ENCODE results near the gene ZBTB5. TPM values are rescaled to one million over a fixed set of nuclear protein-coding genes. Genes with fewer than 3 reads are reported as not detected.
"Not testable (repeated sequence)": the region's sequence is repeated elsewhere in the genome, so short reads cannot be mapped to it uniquely, and the experiment has no call there.

ZBTB5 gene
- total RNA-seq, 1 donor from 2014 or later, result 8.9 TPM

DNA sequence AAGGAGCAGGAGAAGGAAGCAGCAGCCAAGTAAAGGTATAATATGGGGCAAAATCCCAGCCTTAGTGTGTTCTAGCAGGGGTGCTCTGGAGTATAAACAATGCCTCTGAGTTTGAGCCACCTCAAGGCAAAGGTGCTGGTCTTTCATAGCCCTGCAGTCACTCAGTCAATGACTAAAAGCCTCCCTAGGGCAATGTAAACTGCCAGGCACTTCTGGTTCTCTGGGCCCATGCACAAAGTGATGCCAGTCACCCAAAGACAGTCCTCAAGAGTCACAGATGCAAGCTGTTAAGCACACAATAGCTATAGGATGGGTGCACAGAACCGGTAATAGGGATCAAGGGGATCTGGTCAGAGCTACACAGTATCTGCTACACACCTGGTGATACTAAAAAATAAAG, 12.6 kb downstream of the ZBTB5 start:
- no peak for DNase-seq (ENCODE audit: low read depth in 2 of 2)

DNA sequence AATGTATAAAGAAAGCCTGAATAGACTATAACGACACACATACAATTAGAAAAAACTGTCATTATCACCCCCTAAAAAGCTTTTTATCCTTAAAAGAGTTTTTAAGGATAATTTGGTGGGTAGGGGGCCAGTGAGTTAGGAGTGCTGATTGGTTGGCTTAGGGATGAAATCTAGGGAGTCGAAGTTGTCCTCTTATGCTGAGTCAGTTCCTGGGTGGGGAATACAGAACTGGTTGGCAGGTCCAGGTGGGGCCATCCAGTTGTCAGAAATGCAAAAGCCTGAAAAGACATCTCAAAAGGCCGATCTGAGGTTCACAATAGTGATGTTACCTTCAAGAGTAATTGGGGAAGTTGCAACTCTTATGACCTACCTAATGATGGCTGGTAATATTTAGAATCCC, 13.6 kb downstream of the ZBTB5 start:
- no peak for DNase-seq (ENCODE audit: low read depth in 2 of 2)

DNA sequence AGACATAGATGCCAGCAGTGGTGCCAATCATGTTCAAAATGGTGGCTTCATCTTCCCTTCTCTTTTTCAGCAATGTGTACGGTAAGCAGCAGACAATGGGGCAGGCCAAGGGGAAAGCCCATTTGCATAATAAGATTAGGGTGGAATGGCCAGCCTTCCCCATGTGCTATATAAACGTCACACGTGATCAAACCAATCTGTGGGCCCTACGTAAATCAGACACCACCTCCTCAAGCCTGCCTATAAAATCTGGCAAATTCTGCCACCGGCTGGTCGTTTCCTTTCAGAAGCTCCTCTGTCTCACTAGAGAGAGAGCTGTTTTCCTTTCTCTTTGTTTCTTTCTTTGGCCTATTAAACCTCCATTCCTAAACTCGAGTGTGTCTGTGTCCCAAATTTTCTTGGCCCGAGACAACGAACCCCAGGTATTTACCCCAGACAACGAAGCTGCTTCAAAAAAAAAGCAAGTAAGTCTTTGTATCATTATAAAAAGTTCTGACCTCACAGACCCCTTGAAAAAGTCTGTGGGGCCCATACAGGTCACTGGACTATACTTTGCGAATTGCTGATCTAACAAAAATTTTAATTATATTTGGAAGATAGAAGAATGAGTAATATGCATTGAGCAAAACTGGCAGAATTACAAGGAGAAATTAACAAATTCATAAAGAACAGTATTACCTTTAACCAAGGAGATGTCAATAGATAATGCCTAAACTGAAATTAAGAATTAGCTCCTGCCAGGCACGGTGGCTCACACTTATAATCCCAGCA, 15.2 kb downstream of the ZBTB5 start:
- DNase-seq (ENCODE audit: low read depth in 2 of 2), result no peak

DNA sequence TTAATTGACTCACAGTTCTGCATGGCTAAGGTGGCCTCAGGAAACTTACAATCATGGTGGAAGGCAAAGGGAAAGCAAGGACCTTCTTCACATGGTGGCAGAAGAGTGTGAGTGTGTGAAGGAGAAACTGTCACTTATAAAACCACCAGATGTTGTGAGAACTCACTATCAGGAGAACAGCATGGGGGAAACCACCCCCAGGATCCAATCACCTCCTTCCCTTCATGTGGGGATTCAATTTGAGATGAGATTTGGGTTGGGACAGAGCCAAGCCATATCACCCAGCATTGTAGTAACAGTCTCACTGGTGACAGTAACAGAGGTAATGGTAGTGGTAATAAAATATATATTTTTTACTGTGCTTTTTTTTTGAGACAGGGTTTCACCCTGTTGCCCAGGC, 18.1 kb downstream of the ZBTB5 start:
- no peak for DNase-seq (ENCODE audit: low read depth in 2 of 2)

DNA sequence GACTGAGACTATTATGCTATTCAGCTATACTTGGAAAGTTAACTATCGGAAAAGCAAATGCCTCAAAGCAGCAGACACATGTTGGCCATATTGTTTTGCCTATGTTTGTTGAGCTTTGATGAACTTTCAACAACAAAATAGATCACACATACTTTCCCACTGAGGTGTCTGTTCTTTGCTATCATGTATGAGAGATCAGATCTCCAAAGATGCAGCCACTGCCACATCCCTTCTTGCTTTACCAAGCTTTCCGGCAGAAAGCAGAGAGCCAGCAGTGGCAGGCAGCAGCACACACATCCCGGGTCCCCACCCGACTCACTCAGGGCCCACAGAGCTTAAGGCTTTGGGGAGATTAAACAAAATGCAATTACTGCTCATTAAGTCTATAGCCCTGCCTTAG, 18.8 kb downstream of the ZBTB5 start:
- DNase-seq (ENCODE audit: low read depth in 2 of 2), result no peak

DNA sequence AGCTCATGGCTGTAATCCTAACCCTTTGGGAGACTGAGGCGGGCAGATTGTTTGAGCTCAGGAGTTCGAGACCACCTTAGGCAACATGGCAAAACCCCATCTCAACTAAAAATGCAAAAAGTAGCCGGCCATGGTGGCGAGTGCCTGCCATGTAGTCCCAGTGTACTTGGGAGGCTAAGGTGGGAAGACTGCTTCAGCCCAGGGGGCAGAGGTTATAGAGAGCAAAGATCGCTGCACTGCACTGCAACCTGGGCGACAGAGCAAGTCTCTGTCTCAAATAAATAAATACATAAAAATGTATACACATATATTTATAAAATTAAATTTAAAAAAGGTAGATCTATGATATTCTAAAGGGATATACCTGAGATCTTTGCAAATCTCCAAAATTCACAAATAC, 19.4 kb downstream of the ZBTB5 start:
- DNase-seq (ENCODE audit: low read depth in 2 of 2), result no peak

DNA sequence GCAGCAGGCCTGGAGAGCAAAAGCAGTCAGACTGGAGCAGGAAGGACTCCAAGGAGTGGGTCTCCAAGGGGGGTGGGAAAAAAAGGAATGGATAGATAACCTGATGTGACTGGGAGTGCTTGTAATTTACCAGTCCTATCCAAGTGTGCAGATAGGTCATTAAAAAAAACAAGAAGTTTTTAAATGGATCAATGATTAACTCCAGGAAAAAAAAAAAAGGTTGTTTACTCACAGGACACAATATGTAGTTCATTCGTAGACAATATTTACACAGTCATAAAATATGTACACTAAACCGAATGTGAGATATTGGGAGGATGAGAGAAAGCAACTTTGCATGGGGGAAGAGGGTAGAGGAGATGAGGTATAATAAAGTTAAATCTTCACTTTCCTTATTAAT, 20.4 kb downstream of the ZBTB5 start:
- no peak for DNase-seq (ENCODE audit: low read depth in 2 of 2)

DNA sequence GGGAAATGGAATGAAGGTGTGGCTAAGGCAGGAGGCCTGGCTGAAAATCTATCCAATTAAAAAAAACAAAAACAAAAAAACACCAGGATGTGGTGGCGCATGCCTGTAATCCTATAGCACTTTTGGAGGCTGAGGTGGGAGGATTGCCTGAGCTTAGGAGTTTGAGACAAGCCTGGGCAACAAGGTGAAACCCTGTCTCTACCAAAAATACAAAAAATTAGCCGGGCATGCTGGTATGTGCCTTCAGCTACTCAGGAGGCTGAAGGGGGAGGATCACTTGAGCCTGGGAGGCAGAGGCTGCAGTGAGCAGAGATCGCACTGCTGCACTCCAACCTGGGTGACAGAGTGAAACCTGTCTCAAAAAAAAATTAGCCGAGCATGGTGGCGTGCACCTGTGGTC, 21.7 kb downstream of the ZBTB5 start:
- DNase-seq (ENCODE audit: low read depth in 2 of 2), result no peak

DNA sequence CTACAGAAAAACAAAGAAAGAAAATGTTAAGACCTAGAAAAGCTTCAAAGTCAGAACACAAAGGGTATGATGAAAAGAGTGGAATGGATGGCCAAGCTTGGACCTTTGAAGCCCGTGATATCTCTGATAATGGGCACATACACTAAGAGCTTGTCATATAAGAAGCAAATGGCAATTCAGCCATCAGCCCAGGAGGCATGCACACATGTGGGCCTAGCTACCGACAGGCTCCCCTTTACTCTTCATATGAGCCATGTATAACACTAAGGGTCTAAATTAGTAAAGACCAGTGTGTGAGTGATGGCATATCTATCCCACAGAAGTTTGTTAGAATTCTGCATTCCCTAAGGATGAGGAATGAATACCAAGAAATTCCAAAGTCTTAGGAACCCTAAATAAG, 22.7 kb downstream of the ZBTB5 start:
- DNase-seq (ENCODE audit: low read depth in 2 of 2), result no peak

DNA sequence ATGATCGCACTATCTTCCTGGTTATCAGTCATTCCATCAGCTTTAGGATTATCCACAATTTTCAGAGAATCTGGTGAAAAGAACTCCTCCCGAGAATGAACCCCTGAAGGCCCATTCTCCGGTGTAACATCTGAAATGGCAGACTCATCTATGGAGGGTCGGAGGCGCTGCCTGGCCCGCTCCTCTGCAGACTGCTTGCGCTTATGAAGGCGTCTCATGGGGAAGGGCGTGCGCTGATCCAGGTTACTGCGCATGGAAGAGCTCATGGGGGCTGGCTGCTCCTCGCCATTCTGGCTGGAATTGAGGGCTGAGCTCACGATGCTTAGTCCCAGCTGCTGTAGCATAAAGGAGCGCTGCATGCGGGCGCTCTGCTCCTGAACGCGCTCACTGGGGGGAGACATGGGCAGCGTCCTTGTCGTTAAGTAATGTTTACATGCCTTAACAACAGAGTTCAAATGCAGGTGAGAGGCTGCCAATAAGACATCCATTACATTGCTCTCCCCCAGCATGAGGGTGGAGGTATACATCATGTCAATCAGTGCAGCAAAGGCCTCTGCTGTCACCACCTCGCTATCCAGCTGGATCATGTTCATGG, 23.4 kb downstream of the ZBTB5 start:
- no peak for DNase-seq (ENCODE audit: low read depth in 2 of 2)

DNA sequence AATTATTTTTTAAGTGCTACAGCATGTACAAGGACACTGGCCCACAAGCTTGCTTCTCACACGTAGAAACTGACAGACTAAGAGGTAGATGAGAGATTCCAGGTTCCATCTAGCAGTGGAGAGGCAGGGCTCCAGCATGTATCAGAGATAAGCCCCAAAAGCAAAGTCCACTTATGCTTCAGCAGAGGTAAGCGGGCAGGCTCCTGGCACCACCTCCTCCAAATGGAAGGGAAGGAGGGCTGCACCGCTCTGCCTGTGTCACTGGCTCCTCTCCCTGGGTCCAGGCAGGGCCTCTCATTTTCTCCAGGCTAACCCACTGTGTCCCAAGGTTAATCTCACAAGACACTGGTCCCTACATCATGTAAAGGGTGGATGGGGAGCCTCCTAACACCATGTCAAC, 26.9 kb downstream of the ZBTB5 start:
- no peak for DNase-seq (ENCODE audit: low read depth in 2 of 2)

DNA sequence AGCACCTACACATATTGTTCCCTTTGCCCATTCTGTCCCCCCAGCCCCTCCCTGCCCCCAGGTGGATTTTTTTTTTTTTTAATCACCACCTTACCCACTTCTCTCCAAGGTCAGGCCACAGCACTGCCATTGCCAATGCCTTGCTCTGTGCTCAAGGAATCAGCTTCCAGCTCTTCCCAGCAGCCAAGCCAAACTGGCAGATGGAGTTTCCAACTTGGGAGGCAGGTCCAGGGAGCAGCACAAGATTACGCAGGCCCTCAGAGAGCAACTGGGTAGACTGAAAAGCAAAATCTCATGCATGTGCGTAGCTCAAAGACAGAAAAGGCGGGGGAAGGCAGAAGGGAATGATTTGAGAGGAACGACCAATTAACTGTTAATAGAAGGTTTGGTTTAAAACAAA, 27.6 kb downstream of the ZBTB5 start:
- DNase-seq (ENCODE audit: low read depth in 2 of 2), result no peak

DNA sequence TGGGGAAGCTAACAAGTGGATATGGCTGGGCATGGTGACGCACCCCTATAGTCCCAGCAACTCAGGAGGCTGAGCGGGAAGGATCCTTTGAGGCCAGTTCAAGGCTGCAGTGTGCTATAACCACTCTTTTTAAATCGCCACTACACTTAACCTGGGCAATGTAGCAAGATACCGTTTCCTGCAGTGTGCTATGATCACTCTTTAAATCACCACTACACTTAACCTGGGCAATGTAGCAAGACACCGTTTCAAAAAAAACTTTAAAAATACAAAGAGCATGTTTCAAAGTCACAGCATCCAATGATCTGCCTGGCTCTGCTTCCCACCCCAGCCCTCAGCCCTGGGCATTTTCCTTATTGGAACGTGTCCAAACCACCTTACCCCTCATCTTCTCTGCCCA, 28.2 kb downstream of the ZBTB5 start:
- DNase-seq (ENCODE audit: low read depth in 2 of 2), result no peak

DNA sequence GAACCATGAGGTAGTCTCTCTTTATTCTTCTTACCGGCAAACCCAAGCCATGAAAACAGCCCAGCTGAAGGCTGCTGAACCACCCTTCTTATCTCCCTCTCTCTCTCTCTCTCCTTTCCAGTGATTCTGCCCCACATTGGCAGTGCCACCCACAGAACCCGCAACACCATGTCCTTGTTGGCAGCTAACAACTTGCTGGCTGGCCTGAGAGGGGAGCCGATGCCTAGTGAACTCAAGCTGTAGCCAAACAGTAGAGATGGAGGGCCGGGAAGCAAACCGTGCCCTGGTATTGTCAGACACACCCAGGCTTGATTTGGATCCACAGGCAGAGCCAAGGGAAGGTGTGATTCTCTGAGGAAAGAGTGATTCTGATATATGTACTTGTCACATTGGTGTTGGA, 28.7 kb downstream of the ZBTB5 start:
- no peak for DNase-seq (ENCODE audit: low read depth in 2 of 2)

DNA sequence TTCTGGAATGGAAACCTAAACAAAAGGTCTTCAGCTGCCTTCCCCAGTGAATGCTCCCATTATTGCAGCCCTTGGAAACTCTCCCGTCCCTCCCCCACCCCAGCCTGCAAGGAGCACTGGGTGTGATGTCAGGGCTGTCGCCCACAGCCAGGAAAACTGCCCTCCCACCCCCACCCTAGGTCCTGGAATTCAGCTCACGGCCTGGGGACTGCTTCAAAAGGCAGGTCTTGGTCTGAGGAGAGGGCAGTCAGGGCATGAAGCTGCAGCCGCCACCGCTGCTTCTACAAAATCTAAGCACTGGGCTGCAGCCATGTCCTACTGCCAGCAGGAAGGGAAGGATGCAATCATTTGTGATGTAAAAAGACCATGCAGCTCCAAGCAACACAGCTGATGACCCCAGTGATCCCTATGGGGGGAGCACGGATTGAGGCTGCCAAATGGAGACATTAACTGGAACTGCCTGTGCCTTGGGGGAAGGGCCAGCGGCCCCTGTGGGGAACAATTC, 31.3 kb downstream of the ZBTB5 start:
- DNase-seq (ENCODE audit: low read depth in 2 of 2), result no peak

DNA sequence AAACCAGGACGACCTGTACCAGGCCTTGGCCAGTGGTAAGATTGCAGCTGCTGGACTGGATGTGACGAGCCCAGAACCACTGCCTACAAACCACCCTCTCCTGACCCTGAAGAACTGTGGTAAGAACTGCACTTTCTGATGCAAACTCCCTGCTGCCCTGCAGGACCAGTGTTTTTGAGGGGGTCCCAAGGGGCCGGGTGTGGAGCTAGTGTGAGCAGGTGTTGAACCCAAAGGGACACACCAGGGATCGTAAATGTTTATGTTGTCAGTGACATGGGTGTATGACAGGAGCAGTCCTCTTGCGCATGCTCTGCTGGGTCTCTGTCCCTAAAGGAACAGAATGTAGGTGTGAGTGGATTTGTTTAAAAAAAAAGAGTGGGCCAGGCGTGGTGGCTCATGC, 33.2 kb downstream of the ZBTB5 start:
- no peak for DNase-seq (ENCODE audit: low read depth in 2 of 2)

DNA sequence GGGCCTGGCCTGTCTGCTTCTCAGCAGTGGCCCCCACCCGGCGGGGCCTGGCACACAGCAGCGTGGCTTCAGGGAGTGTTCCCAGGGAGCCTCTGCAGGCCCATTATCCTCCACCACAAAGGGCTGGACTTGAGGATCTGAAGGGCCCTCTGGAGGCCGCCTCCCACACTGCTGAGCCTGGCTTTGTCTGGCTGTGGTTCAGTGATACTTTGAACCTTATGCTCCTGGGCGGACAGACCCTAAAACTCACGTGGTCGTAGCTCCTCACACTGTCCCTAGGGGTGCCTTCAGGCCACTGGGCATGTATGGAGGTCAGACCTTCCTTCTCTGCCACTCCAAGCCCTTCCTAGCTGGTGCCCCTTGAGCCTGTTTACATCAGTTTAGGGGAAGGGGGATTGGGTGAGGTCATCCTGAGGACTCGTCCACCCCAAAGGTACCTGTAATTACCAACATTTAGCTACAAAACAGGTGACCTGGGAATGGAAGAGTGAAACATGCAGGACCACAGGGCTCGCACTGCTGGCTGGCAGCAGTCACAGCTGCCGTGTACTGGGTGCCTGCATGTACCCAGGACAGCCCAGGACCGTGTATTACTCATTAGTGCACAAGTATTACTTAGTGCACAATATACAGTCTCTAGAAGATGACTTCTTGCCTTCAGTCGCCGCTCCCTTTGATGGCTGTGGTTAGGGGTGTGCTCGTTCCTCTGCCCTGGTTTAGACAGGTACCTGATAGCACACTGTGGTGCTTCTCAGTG, 34.2 kb downstream of the ZBTB5 start:
- no peak for DNase-seq (ENCODE audit: low read depth in 2 of 2)

DNA sequence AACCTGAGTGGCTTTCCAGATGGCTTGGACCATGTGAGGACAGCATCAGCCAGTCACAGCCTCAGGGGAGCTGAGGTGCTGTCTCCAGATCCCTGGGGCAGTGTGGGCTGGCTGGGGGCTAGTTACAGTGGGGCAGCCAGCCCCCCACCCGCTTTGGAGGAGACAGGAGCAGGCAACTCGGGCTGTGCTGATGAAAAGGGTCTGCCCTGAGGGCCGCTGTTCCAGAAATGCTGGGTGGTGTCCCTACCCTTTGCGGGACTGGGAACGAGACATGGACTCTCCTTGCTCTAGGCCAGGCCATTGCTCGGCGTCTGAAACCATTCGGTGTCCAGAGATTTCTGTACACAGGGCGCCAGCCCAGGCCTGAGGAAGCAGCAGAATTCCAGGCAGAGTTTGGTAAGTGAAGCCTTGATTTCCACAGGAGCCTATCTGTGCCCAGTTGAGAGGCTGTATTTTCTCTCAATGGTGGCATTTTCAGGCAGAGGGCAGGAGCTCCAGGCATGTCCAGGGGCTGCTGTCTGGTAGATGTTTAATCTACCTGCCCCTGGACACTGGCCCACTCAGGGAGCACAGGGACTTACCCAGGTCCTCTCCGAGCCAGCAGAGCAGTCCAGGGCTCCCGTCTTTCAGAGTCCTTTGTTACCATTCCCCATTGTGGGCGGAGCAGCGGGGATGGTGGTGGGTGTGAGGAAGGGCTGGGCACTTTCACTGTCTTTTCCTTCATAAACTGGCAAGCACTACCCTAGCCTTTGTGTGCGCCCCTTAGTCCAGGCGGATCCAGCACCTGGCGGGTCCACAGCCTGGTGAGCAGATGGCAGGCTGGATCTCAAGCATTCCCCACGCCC, 35.6 kb downstream of the ZBTB5 start:
- no peak for DNase-seq (ENCODE audit: low read depth in 2 of 2)

DNA sequence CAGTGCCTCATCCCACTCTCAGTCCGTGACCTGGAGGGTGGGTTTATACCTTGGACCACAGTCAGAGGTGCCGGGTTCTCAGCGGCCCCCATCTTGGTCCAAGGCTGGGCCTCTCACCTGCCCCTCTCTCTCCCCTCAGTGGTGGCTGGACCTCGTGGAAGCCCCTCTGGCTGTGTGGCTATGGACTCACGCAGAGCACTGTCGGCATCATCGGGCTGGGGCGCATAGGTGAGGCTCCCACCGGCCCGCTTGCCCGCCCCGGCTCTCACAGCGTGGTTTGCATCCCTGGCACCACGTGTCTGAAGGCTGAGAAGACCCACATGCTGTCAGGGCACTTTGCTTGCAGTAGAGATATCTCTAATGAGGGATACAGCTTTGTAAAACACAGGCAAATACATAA, 36.9 kb downstream of the ZBTB5 start:
- no peak for DNase-seq (ENCODE audit: low read depth in 2 of 2)

DNA sequence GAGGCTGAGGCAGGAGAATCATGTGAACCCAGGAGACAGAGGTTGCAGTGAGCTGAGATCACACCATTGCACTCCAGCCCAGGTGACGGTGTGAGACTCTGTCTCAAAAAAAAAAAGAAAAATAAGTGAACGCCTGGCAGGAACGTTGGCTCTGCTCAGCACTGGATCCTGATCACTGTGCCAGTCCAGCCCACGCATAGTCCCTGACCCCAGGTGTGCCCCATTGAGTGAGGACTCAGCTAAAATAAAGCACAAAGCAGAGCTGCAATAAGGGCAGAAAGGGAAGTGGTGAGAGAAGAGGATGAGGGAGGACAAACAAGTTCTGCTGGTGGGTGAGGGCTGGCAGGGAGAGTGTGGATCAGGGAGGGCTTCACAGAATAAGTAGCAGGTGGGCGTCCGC, 38.4 kb downstream of the ZBTB5 start:
- DNase-seq (ENCODE audit: low read depth in 2 of 2), result no peak

DNA sequence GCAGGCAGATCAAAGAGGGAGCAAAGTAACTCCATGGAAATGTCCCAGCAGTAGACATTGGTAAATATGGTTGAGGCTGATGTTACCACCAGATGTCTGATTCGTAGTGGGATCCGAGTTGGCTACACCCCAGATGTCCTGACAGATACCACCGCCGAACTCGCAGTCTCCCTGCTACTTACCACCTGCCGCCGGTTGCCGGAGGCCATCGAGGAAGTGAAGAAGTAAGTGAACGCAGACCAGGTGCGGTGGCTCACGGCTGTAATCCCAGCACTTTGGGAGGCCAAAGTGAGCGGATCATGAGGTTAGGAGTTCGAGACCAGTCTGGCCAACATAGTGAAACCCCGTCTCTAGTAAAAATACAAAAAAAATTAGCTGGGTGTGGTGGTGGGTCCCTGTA, 38.8 kb downstream of the ZBTB5 start:
- DNase-seq (ENCODE audit: low read depth in 2 of 2), result not testable (repeated sequence)

DNA sequence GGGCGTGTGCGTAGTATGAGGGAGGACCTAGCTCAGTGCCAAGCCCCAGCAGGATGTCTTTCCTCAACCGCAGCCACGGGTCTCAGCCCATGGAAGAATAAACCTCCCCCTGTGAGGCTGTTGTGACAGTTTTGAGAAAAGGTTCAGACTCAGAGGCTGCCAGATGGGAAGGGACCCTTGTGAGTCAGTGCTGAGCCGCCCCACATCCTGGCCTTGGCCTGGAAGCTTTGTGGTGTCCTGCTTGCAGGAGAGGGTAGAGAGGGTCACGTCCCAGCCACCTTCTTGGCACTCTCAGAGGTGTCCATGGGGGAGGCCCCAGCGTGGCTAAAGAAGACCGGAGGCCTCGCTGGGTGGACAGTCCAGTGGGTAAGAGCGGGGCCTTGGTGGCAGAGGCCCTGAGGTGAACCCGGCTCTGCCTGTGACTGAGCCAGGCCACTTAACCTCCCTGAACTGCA, 39.9 kb downstream of the ZBTB5 start:
- no peak for DNase-seq (ENCODE audit: low read depth in 2 of 2)
